Measurements from ENCODE around the gene ARHGAP26.

- TF ChIP-seq CTCF (IDR thresholded peaks at IDR 0.05; ENCODE audit: poor library complexity, severe bottlenecking): no peak
- no peak for TF ChIP-seq REST (IDR thresholded peaks at IDR 0.05; ENCODE audit: borderline replicate concordance)
- no peak for TF ChIP-seq POLR2AphosphoS5 (IDR thresholded peaks at IDR 0.05)
- TF ChIP-seq EP300 (conservative IDR thresholded peaks at IDR 0.05; ENCODE audit: poor library complexity, severe bottlenecking): no peak
- no peak for TF ChIP-seq RAD21 (conservative IDR thresholded peaks at IDR 0.05)
Observed at GRCh38 chr5:143156572-143156971, 386.4 kb downstream of the ARHGAP26 start.
